GM19238 (cell line): ENCODE results near the gene SLC15A1.

ENCODE experiments used
- DNase-seq: peaks from one replicate; pipeline ENCODE4 v3.0.0; 2011; ENCODE audit warnings: low spot score; ENCODE audit not compliant: insufficient read length

The SLC15A1 gene

GRCh38 chr13:98752467-98753290 is at the start of gene SLC15A1:
Gene SLC15A1 (minus strand): TSS chr13:98752672. CDS start chr13:98752598, 74 bp downstream.
- no peak for DNase-seq

GRCh38 chr13:98801626-98802418 is 49.4 kb upstream of the SLC15A1 start:
- DNase-seq = no peak

- DNase-seq = no peak
These were observed 47.6 kb upstream of the SLC15A1 start for GRCh38 chr13:98800078-98800477.

GRCh38 chr13:98798849-98799645 is 46.6 kb upstream of the SLC15A1 start:
- no peak for DNase-seq

GRCh38 chr13:98797456-98797855 is 45.0 kb upstream of the SLC15A1 start:
- DNase-seq = no peak

GRCh38 chr13:98796798-98797197 is 44.3 kb upstream of the SLC15A1 start:
- DNase-seq = no peak

GRCh38 chr13:98796191-98796590 is 43.7 kb upstream of the SLC15A1 start:
- DNase-seq = no peak

- DNase-seq = no peak
These were observed 42.7 kb upstream of the SLC15A1 start for GRCh38 chr13:98795220-98795619.

- DNase-seq = no peak
These were observed 42.0 kb upstream of the SLC15A1 start for GRCh38 chr13:98794498-98794897.

- no peak for DNase-seq
These were observed 40.5 kb upstream of the SLC15A1 start for GRCh38 chr13:98792785-98793495.

GRCh38 chr13:98792321-98792720 is 39.8 kb upstream of the SLC15A1 start:
- no peak for DNase-seq

- DNase-seq = no peak
These were observed 39.1 kb upstream of the SLC15A1 start for GRCh38 chr13:98791611-98792010.

GRCh38 chr13:98787996-98788395 is 35.5 kb upstream of the SLC15A1 start:
- no peak for DNase-seq

- DNase-seq = no peak
These were observed 34.7 kb upstream of the SLC15A1 start for GRCh38 chr13:98787173-98787572.

- DNase-seq = no peak
These were observed 33.6 kb upstream of the SLC15A1 start for GRCh38 chr13:98786023-98786422.

GRCh38 chr13:98785405-98785804 is 32.9 kb upstream of the SLC15A1 start:
- no peak for DNase-seq

GRCh38 chr13:98784666-98785065 is 32.2 kb upstream of the SLC15A1 start:
- no peak for DNase-seq

GRCh38 chr13:98783856-98784478 is 31.5 kb upstream of the SLC15A1 start:
- DNase-seq = no peak

GRCh38 chr13:98782654-98783053 is 30.2 kb upstream of the SLC15A1 start:
- no peak for DNase-seq

- no peak for DNase-seq
These were observed 29.4 kb upstream of the SLC15A1 start for GRCh38 chr13:98781905-98782304.

- no peak for DNase-seq
These were observed 29.0 kb upstream of the SLC15A1 start for GRCh38 chr13:98781470-98781869.
